ENCODE data around the gene ST6GALNAC5.

- TF ChIP-seq POLR2A (IDR thresholded peaks at IDR 0.05) (no peak), CTCF (IDR thresholded peaks at IDR 0.05 in 4 of 5, conservative IDR thresholded peaks at IDR 0.05 in 1 of 5) (no peak)
Observed at GRCh38 chr1:76865696-76866286, 1.5 kb upstream of the ST6GALNAC5 start.

Data from gastrocnemius medialis (tissue), 4 donors.